Thymus (tissue), 11 donors: ENCODE results near the gene AGAP3. TPM values are rescaled to one million over a fixed set of nuclear protein-coding genes. Genes with fewer than 3 reads are reported as not detected.

Experiments
- DNase-seq, 9 donors: peaks; one replicate each; pipeline ENCODE4 v3.0.0-alpha.2; 2013; ENCODE audit warnings: low spot score in 9 of 9, low read depth in 6 of 9, missing footprints in 1 of 9
- H3K27ac ChIP-seq, 2 donors: one replicate each; pipeline ENCODE4 v1.5.1; 2013; ENCODE audit warnings: control low read depth in 1 of 2, low read depth in 1 of 2, low read length in 1 of 2, mild to moderate bottlenecking in 1 of 2, moderate library complexity in 1 of 2
- H3K27me3 ChIP-seq, 2 donors: one replicate each; pipeline ENCODE4 v1.5.1; 2013; ENCODE audit warnings: low read length in 1 of 2; ENCODE audit not compliant: control insufficient read depth in 2 of 2, insufficient read depth in 1 of 2
- H3K36me3 ChIP-seq, 2 donors: one replicate each; pipeline ENCODE4 v1.5.1; 2013; ENCODE audit warnings: low read length in 1 of 2, mild to moderate bottlenecking in 1 of 2, moderate library complexity in 1 of 2; ENCODE audit not compliant: control insufficient read depth in 2 of 2, insufficient read depth in 2 of 2
- H3K4me1 ChIP-seq, 2 donors: one replicate each; pipeline ENCODE4 v1.5.1; 2013; ENCODE audit warnings: low read length in 2 of 2; ENCODE audit not compliant: control insufficient read depth in 2 of 2, insufficient read depth in 2 of 2
- H3K4me3 ChIP-seq, 2 donors: one replicate each; pipeline ENCODE4 v1.5.1; 2013; ENCODE audit warnings: low read length in 2 of 2, control low read depth in 1 of 2, mild to moderate bottlenecking in 1 of 2
- H3K9me3 ChIP-seq, 2 donors: one replicate each; pipeline ENCODE4 v1.5.1; 2013; ENCODE audit warnings: low read length in 1 of 2, mild to moderate bottlenecking in 1 of 2; ENCODE audit not compliant: control insufficient read depth in 2 of 2, insufficient read depth in 1 of 2
- WGBS: extraction: QIAGEN DNeasy Blood & Tissue Kit; methylation state at CpG from one replicate; pipeline ENCODE4 v1.1.7; 2013; 5-methylcytosine and 5-hydroxymethylcytosine counted together
- polyA plus RNA-seq: library from polyadenylated mRNA; stranded (reverse); fragments of 200-250 nt; gene quantifications from one replicate; pipeline ENCODE4 v1.2.3, GENCODE V29; 2013
- total RNA-seq: library from RNA; stranded (reverse); fragments of 120-200 nt; gene quantifications from one replicate; pipeline ENCODE4 v1.2.4, GENCODE V29; 2013
- donor health status: healthy.

AGAP3 gene
- total and polyA plus RNA-seq, 2 donors: 8.2 to 43.2 TPM

- peaks cover 0 to 8% of the 10 kb centered on the region in 2 donors for H3K4me1 ChIP-seq
- H3K4me3 ChIP-seq: no peak overlapping the region
- H3K9me3 ChIP-seq: no peaks in the 10 kb centered on the region
- H3K36me3 ChIP-seq: no peaks in the 10 kb centered on the region
- peaks cover 34 to 52% of the 10 kb centered on the region in 2 donors for H3K27me3 ChIP-seq
- 97% methylated on average over 27 of the region's 27 CpGs for WGBS
- no peak overlapping the region for H3K27ac ChIP-seq
- no peak for DNase-seq
Observed at GRCh38 chr7:151116603-151117440, 30.5 kb downstream of the AGAP3 start.

GRCh38 chr7:151117565-151117964 lies 31.3 kb downstream of the AGAP3 start:
- Histone ChIP-seq H3K9me3 (no peaks in the 10 kb centered on the region), H3K27ac (no peak overlapping the region), H3K4me3 (no peak overlapping the region), H3K36me3 (no peaks in the 10 kb centered on the region), H3K4me1 (peaks cover 0 to 5% of the 10 kb centered on the region in 2 donors), H3K27me3 (peaks cover 34 to 45% of the 10 kb centered on the region in 2 donors)
- 82% methylated on average over 12 of the region's 12 CpGs for WGBS
- DNase-seq: no peak

- Histone ChIP-seq H3K4me1 (peaks cover 0 to 5% of the 10 kb centered on the region in 2 donors), H3K9me3 (no peaks in the 10 kb centered on the region), H3K27ac (no peak overlapping the region), H3K27me3 (peaks cover 34 to 37% of the 10 kb centered on the region in 2 donors), H3K36me3 (peaks cover 0 to 4% of the 10 kb centered on the region in 2 donors), H3K4me3 (no peak overlapping the region)
- 97% methylated on average over 38 of the region's 38 CpGs for WGBS
- DNase-seq: no peak
Observed at GRCh38 chr7:151118108-151119054, 32.1 kb downstream of the AGAP3 start.

DNA sequence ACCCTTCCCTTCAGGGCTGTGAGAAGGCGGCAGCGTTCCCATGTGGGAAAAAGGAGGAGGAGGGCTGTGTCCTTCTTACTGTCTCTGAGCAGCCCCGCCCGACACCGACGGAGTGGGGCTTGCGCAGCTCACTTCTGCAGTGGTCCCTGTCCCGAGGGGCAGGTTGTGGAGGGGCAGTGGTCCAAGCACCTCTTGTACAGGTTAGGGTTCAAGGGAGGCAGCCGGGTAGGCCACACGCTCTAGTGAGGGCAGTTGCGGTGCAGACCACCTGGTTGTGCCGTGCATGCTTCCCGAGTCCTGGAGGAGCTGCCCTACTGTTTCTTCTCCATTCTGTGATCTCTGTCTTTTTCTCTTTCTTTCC lies 32.8 kb downstream of the AGAP3 start:
- H3K9me3 ChIP-seq: peaks cover 0 to 6% of the 10 kb centered on the region in 2 donors
- DNase-seq: no peak
- WGBS: 93% methylated on average over 13 of the region's 13 CpGs
- H3K27ac ChIP-seq: no peak overlapping the region
- H3K4me3 ChIP-seq: no peak overlapping the region
- H3K27me3 ChIP-seq: peaks cover 31 to 32% of the 10 kb centered on the region in 2 donors
- H3K4me1 ChIP-seq: peaks cover 0 to under 1% of the 10 kb centered on the region in 2 donors
- peaks cover 0 to 4% of the 10 kb centered on the region in 2 donors for H3K36me3 ChIP-seq

- Histone ChIP-seq H3K9me3 (peaks cover 0 to 6% of the 10 kb centered on the region in 2 donors), H3K27ac (no peak overlapping the region), H3K4me1 (peaks cover 0 to 2% of the 10 kb centered on the region in 2 donors), H3K36me3 (peaks cover 0 to 4% of the 10 kb centered on the region in 2 donors), H3K27me3 (peaks cover 22 to 35% of the 10 kb centered on the region in 2 donors), H3K4me3 (no peak overlapping the region)
- DNase-seq: no peak
- 96% methylated on average over 27 of the region's 27 CpGs for WGBS
Observed at GRCh38 chr7:151119902-151120301, 33.6 kb downstream of the AGAP3 start.

- WGBS: 96% methylated on average over 22 of the region's 22 CpGs
- no peak overlapping the region for H3K27ac ChIP-seq
- no peak for DNase-seq
- peaks cover 12 to 40% of the 10 kb centered on the region in 2 donors for H3K27me3 ChIP-seq
- H3K9me3 ChIP-seq: peaks cover 0 to 6% of the 10 kb centered on the region in 2 donors
- no peak overlapping the region for H3K4me3 ChIP-seq
- peaks cover 0 to 4% of the 10 kb centered on the region in 2 donors for H3K36me3 ChIP-seq
- H3K4me1 ChIP-seq: peaks cover 0 to 2% of the 10 kb centered on the region in 2 donors
Observed at GRCh38 chr7:151120896-151121295, 34.6 kb downstream of the AGAP3 start.

GRCh38 chr7:151121380-151122170 lies 35.3 kb downstream of the AGAP3 start:
- Histone ChIP-seq H3K27me3 (peaks cover 6 to 40% of the 10 kb centered on the region in 2 donors), H3K4me3 (no peak overlapping the region), H3K9me3 (peaks cover 0 to 6% of the 10 kb centered on the region in 2 donors), H3K27ac (no peak overlapping the region), H3K4me1 (peaks cover 0 to 2% of the 10 kb centered on the region in 2 donors), H3K36me3 (peaks cover 0 to 4% of the 10 kb centered on the region in 2 donors)
- DNase-seq: no peak
- 91% methylated on average over 30 of the region's 30 CpGs for WGBS

GRCh38 chr7:151122276-151122675 lies 36.0 kb downstream of the AGAP3 start:
- Histone ChIP-seq H3K9me3 (peaks cover 0 to 6% of the 10 kb centered on the region in 2 donors), H3K27ac (no peak overlapping the region), H3K4me3 (no peak overlapping the region), H3K27me3 (peaks cover 0 to 40% of the 10 kb centered on the region in 2 donors), H3K36me3 (peaks cover 0 to 4% of the 10 kb centered on the region in 2 donors), H3K4me1 (peaks cover 0 to 2% of the 10 kb centered on the region in 2 donors)
- WGBS: 97% methylated on average over 24 of the region's 24 CpGs
- DNase-seq: no peak
